NCI-H187 (cell line): ENCODE data around the gene FYN.
"Not testable (repeated sequence)": the region's sequence is repeated elsewhere in the genome, so short reads cannot be mapped to it uniquely, and the experiment has no call there.

Experiments
- DNase-seq, 2 experiments: peaks; one replicate each; lab custom pipeline; 2025; lab: John Stamatoyannopoulos, UW

FYN gene

DNA sequence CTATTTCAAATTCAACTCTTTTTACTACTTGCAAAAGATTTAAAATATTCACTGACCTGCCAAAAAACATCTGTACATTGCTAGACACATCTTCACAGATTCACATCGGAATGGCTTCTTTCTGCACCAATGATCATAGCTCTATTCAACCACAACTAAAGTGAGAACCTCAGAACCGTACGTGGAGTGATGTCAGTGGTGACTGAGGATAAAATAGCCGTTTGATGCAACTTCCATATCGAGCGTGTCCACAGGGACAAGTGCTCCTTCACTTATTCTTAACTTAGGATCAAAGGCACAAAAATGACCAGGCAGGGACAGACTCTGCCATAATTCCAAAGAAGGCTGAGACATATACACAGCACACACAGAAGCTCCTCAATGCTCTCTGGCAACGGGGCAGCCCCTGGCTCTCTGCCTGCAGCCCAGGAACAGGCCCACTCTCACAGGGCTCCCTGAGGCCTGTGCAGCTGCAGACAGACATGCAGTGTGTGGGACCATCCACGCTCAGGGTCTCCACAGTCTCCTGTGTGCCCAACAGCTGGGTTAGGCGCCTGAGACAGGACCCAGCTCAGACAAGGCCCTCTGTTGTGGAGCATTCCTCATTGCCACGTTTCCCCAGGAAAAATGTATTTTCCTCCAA, 22.8 kb downstream of the FYN start:
- no peak for DNase-seq

DNA sequence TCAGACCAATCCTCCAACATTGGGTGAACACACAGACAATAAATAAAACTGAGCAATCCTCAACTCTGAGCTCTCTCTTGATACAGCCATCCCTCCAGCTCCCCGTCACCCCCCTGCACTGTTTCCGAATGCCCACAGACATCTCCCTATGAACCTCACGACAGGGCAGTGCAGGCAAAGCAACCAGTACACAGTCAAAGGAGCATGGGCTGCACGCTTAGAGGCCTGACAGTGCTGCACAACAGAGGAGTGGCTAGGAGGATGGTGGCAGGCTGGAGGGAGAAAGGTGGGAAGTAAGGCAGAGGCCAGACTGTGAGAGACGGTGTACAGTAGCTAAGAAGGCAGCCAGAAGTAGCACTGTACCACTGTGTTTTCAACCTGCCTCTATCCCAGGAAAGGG, 24.0 kb downstream of the FYN start:
- DNase-seq, result no peak

DNA sequence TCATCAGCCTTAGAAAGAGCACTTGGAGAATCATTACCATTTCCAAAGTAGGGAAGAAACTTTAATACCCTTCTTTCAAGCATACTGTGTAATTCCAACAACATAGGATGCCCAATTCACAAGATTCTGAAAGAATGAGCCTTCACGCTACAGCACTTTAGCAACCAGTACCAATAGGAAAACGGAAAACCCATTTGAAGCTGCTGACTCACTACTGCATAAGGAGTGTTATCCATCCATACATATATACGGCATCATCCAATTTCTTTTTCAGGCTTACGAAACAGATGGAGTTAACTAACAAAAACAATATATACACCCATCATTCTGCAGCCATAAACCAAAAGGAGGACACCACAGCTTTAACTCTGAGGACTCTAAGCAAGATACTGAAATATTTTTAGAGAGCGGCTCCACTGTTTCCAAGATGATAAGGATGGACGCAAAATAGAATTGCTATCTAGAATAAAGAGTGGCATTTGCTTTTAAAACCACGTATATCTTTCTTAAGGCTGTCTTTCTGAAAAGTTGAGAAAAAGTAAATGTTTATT, 24.9 kb downstream of the FYN start:
- DNase-seq, result no peak

DNA sequence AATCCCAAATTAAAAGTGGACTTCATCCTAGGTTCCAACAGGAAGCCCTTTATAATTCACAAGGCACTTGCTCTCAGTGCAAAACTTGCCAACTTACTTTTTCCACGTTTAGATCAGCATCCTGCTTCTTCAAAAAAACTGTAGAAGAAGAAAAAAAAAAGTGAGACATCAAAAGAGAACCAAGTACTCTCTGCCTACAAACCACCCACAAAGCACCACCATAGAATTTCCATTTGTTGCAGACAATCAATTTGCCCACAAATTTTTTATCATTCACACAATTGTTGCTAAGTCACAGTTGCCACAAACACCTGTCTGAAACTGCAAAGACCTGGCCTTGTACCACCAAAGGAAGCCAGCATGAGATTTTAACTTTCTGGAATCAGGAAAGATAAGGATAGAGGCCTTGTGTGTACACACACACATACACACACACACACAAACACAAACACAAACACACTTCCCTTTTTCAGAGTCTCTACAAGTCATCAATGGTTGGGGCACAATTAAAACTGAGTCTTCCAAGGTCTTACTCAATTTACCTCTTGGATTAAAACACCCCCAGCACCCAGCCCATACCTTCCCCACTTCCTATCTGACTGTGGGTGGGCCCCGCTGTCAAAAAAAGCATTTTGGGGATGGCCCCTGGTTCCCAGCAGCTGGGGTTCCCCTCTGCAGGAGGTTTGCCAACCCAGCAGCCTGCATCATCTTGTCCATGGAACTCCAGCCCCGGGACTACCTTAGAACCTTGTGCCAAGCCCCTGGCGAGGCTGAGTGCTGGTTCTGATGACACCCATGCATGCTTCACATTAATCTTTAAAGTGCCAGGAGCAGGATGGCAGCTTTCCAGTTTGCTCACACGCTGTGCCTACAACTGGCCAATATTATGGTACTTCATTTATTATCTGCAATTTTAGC, 26.5 kb downstream of the FYN start:
- no peak for DNase-seq

DNA sequence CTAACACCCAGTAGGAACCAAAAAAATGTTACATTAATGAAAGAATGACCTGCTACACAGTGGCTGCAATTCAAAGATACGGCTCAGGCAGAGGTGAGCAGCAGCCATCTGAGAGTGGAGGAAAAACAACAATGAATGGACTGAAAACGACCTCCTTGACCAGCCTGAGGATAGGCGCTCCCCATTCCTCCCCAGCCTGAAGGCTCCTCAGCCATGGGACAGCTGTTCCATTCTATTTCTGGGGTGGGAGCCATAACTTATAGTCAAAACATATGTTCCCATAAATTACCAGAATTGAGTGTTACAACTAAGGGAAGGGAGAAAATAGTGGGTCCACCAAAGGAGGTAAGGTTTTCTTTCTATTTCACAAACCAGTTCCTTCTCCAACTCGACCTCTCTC, 27.2 kb downstream of the FYN start:
- DNase-seq, result no peak

DNA sequence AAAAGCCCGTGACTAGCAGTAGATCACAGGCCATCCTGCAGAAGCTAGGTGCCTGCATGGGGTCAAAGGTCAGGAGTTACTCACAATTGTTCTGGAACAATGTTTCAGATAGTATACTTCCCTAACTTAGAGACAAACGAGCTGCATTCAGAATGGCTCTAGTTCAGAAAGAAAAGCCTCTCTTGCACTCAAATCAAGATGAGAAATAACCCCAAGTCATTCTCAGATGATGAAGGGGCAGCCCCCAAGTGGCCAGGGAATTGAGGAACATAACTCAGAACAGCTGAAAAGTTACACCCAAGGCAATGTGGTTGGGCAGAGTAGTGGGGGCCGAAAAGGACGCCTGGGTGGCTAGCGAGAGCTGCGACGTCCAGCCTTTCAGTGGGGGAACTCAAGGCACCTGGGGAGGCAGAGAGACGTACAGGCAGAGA, 27.8 kb downstream of the FYN start:
- DNase-seq, result no peak

DNA sequence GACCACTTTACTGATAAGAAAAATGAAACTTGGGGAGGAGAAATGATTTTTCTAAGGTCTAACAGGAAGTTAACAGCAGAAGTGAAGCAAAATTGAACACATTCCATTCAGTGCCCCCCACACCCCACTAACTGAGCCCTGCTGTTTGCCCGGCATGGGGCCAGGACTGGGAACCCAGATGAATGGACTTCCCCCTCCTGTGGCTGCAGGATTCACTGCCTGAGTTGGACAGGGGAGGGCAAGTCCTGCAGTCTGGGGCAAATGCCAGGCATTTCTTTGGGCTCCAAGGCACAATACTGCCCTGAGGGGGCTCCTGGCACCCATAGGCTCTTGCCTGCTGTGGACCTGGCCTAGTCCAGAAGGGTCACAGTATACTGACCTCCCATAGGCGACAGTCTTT, 28.3 kb downstream of the FYN start:
- no peak for DNase-seq

DNA sequence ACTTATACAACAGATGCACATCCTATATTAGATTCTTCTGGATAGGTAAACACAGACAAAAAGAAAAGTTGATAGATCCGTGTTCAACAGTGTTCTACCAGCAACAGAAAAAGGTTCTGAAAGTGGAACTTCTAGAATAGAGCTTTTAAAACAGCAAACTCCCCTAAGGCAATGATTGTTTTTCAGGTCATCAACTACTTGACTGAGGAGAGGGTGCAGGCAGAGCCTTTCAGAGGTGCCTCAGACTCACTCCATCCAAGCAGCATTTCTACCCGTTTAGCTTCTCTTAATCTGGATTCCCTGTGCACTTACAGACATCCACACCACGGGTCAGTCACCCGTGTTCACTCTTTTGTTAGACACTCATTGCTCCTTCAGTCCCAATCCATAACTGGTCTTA, 28.9 kb downstream of the FYN start:
- DNase-seq, result no peak

DNA sequence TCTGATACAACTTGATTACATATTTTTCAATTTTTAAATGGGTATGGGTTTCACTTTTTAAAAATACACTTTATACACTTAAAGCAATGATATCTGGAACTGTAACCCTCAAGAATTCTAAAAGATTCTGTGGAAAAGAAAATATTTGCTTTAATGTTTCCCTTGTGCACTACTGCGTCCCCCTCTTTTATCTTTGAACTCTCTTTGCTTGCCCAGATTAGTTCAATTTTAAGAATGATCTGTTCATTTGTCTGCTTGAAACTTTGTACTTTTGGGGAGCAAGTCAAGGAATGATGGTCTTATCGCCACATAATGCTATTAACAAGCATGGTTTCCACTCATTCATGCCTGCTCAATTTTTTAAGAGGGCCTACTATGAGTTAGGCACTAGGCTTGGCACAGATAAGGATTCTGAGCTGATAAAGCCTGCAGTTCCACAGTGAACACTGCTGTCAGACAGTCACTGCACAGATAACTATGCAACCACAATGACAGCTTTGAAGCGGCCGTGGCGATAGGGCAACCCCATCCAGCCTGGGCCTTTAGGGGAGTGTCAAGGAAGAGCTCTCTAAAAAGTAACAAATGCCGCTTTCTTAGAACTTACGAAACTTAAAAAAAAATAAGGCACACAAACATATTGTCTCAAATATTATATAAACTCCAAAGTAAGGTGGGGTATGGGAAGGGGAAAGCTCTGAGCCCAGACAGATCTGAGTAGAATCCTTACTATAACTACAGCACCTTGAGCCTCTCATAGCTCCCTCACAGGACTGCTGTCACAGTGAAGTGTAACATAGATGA, 29.7 kb downstream of the FYN start:
- no peak for DNase-seq

DNA sequence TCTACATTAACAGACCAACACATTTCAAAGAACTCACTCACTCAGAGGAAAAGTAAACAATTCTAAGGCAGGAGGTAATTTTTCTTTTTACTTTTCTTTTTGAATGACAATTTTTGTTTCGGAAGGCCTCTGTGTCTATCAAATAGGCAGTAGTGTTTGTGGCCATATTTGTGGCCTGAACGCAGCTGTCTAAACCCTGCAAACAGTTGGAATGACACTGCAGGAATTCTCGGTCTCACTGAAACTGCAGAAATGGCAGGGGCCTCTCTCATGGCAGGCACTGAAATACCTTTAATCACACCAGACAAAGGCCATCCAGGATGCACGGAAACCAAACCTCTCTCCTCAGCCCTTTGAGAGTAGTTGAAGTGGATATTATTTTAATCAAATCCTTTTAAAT, 30.4 kb downstream of the FYN start:
- DNase-seq, result no peak

DNA sequence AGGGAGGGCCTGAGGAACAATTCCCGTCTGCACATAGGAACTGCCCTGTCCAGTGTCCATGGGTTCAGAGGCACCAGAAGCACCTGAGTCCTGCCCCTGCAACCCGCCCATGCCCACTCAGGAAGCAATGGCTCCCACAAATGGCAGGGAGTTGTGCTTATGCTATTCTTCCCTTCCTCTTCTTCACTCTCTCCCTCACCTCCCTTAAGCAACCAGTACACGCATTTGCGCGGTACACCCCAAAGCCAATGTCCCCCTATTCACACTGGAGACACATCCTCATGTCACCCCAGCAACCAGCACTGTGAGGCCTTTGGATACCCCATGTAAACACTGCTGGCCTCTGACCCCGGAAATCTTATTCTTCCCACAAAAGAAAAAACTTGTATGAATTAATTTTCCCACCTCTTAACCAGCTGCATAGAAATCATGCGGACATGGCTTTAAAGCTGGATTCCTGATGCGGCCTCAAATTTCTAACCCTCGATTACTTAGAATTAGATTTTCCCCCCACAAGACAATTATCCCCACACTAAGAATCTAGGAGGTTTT, 30.9 kb downstream of the FYN start:
- no peak for DNase-seq

DNA sequence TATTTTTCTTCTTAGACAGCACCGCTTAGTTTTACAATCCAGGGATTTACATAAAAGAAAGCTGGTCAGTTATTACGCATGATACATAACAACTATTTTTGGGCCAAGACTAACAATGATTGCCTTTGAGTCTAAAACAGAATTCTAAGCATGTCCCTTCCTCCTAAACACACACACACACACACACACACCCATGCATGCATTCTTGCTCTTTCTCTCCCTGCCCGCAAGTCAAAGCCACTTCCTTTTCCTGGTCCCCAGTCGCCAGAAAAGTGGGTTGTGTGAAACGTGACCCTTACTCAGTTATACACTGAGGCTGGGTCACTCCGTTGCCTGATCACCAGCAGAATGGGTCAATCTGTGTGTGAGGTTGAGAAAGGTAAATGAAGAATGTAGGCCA, 31.4 kb downstream of the FYN start:
- no peak for DNase-seq

DNA sequence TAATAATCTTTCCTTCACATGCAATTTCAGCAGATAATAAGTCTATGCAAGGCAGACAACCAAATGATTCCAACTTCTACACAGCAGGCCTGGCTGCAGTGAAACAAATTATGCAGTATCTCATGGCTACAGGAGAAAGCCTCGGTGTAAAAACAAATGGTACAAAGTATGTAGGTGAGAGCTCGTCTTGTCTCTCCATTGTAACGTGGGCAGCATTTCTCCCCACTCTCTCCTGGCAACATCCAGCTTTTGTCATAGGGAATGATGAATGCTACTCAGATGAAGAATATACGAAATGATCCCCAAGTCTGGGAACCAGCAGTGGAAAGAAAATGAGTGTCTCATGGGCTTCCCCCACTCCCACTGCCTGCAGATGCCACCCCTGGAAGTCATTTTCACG, 32.4 kb downstream of the FYN start:
- DNase-seq, result no peak

DNA sequence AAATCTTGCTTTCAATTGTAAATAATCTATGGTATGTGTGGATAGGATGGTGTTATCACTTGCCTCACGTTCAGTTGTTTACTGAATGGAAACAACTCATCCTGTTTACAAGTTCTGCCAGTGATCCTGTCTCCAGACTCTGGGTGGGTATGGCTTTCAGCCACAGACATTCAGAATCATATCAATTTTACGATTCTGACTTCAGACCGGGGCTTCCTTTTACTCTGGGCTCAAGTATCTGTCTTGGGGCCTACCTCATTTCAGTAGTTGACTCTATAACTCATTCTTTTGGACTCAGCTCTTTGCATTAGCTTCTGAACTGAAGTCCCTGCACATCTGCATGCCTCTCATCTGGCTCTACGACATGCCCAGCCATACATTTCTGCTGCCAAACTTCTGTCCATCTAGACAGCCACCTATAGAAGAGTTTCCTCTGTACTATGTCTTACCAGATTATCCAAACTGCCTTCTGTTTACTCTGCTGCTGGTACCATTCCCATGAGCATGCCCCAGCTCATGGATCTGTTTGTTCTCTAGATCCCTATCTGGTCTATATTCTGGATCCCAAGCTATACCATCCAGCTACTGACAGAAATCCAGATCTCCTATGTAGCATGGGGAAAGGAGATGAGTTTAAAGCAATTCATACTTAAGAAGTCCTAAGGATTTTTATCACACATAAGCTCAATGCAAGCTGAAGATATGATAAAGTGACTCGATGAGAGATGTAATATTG, 34.3 kb downstream of the FYN start:
- no peak for DNase-seq

DNA sequence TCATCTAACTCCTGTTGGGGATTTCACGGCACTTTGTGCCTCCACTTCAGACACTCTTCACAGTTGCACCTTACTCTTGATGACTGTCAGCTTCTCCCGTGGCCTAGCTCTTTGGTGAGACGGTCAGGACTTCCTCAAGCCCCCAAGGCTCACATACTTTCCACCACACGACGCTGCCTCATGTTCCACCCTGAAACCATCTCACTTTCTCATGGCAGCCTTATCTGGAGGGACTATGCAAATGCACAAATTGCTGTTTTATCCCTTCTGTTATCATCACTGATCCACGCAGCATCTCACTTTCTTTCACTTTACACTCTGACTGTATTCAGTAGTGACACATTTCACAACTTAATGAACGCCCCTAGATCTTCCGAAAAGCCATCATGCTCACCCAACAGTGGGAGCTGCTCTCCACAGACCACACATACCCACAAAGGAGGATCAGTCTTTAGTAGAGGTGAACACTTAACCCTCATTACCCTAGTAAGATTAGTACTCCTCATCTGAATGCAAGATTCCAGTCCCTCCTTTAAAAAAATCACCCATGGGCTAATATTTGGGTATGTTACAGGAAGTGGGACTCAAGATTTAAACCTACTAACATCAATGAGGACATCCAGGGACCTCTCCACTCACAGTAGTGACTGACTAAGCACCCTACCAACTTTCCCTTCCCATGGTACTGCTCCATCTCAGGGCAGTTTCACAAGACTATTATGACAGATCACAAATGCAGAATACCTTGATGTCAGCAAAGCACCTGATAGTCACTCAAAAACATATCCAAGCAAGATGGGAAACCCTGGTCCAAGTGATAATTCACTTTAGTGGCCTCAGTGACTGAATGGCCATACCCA, 35.4 kb downstream of the FYN start:
- DNase-seq, result no peak

DNA sequence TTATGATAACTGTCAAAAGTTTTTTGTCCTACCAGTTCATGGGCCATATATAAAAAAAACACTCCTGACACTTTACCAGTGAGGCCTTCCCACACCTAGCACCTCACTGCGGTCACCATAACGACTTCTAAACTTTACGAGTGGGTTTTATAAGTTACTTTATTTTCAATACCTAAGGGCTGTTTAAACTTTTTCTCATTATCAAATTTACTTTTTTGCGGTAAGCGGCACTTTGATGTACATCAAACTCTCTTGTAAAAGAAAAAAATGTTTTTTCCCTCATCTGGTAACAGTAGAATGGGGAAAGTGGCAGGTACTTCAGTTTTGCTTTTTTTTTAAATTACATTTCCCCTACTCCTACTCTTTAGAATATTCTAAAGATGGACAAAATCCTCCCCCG, 36.2 kb downstream of the FYN start:
- DNase-seq, result no peak

DNA sequence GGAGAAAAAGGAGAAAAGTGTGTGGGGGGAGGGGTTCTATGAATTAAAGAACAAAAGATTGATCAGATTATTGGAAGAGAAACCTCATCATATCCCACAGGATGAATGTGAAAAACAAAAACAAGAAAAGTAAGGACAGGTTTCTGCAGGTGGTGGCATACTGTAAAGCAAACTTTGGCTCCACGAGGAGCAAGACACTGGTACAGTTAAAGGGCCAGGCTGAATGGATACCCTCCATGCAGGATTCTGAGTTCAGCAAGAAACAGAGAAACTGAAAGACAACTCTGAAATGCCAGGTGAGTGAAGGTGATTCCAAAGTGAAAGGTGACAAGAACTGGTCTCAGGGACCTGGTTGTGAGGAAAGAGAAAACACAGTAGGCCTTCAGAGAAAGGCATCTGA, 37.4 kb downstream of the FYN start:
- DNase-seq, result no peak

DNA sequence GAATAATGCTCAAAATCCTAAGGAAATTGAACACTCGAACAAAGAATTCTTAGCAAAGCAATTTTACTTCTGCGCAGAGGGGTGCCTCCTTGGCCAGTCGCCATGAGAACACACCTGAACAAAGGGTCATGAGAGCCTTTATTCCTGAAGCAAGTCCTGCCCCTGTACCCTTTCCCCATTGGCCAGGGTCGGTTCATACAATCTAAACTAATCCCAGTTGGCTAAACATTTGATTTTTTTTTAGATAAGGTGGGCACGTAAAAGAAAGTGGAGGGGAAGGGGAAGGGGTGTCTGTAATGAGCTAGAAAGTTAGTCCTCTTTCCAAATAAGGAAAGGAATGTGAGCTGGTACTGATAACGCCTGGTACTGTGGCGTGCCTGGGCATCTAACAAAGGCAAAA, 37.9 kb downstream of the FYN start:
- not testable (repeated sequence) for DNase-seq

DNA sequence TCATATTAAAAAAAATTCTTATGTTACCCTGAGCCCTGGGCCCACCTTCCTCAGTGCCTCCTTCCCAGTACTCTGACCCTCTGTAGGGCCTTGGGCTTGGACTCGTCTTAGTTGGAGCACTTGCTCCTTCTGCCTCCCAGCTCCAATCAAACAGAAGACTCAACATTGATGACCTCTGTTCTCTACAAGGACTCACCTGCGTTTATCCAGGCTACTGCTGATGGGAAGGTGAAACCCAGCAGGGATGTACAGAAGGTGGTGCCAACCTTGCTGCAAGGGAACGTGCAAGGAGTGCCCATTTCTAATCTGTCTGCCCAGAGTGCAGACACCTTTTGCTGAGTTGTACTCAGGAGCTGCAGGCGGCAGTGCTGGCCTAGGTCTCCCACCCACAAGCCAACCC, 38.9 kb downstream of the FYN start:
- DNase-seq, result no peak

DNA sequence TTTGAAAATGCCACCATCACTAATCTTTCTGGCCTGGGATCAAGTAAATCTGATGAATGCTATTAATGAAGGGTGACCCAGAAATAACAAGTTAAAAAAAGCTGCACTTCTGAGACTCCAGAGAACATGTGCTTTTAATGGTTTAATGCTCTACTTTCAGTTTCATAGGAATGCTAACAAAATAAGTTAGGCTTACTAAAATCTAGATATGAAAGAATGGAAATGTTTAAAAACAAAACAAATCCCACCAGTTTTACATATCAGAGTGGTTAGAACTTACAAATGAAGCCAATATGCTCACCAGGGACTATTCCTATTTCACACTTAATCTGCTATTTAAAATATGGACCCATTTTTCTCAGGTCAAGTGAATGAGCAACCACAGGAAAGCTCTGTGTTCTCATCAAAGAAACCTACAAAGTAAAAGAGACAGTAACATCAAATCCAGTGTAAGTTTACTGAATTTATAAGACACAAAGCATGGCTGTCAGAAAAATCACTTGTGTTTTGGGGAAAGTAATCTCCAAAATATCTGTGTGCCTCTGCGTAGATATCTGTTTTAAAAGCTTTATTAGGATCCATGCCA, 40.3 kb downstream of the FYN start:
- no peak for DNase-seq
